Dendritic cell treated with granulocyte-macrophage colony-stimulating factor and Interleukin-4, amounts not matched to agents 40 ng/mL and 50 ng/mL, for 4 days (primary cell): ENCODE data around the gene SALL2.
A peak's percentile ranks its signal among the peaks of the same experiment; 100 is the strongest.

Source experiments
- H3K27ac Mint-ChIP-seq: one replicate; pipeline ENCODE4 v1.8.0; 2022; ENCODE audit warnings: mild to moderate bottlenecking, mixed read lengths
- H3K27me3 Mint-ChIP-seq: one replicate; pipeline ENCODE4 v1.8.0; 2022; ENCODE audit warnings: mild to moderate bottlenecking, mixed read lengths
- H3K36me3 Mint-ChIP-seq: one replicate; pipeline ENCODE4 v1.8.0; 2022; ENCODE audit warnings: low read depth, mixed read lengths
- H3K4me1 Mint-ChIP-seq: one replicate; pipeline ENCODE4 v1.8.0; 2022; ENCODE audit warnings: low read depth, mixed read lengths
- H3K4me3 Mint-ChIP-seq: one replicate; pipeline ENCODE4 v1.8.0; 2022; ENCODE audit warnings: mild to moderate bottlenecking, moderate library complexity, mixed read lengths
- H3K9me3 Mint-ChIP-seq: one replicate; pipeline ENCODE4 v1.8.0; 2022; ENCODE audit warnings: mixed read lengths
- intact Hi-C: fragments of 100-400 bp; cut with micrococcal nuclease; formaldehyde crosslinking; loops from one replicate; pipeline ENCODE4 v1.15.0; 2022

SALL2 gene

GRCh38 chr14:21476925-21477681 is 49.0 kb downstream of the SALL2 start, which contains the start of the genes RAB2B and TOX4:
Gene RAB2B, minus strand, starts transcription at chr14:21476959. Its CDS starts 87 bp downstream, at chr14:21476872.
Gene TOX4, plus strand, starts transcription at chr14:21477195. Its CDS starts 84 bp downstream, at chr14:21477279.
- Mint-ChIP-seq H3K9me3 (no peaks in the 10 kb centered on the region), H3K4me3 (peak within 1 kb of the TSS; percentile 100), H3K27me3 (no peaks in the 10 kb centered on the region), H3K4me1 (peaks cover 27% of the 10 kb centered on the region), H3K36me3 (peaks cover 59% of the 10 kb centered on the region), H3K27ac (peak within 1 kb of the TSS; percentile 99)
- intact Hi-C loops: loop anchor here (1.0 to 2.0 kb wide), 3 partner anchors 21 to 40 kb away; partner anchors contain the start of genes CHD8 and METTL3

DNA sequence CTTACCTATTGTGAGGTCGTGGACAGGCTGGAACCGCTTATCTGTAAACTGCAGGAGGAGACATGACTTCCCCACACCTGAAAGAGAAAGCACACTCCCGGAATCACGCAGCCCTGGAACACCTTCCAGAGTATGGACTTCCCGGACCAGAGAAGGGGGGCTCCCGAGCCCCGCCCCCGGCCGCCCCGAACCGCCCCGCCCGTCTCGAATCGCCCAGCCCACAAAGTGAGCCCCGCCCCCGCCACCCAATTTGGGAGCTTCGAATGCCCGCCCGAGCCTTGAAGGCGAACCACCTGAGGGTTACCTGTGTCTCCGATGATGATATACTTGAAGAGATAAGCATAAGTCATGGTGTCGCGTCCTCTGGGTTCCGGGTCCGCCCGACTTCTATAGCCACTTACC is 49.6 kb downstream of the SALL2 start:
- H3K27ac Mint-ChIP-seq: peak overlapping the region; percentile 99
- H3K9me3 Mint-ChIP-seq: no peaks in the 10 kb centered on the region
- H3K27me3 Mint-ChIP-seq: no peaks in the 10 kb centered on the region
- intact Hi-C loops: loop anchor here (2.0 kb wide), 1 partner anchor 40 kb away; no protein-coding TSS in a partner anchor
- H3K4me1 Mint-ChIP-seq: peaks cover 27% of the 10 kb centered on the region
- H3K4me3 Mint-ChIP-seq: peak overlapping the region; percentile 100
- peaks cover 60% of the 10 kb centered on the region for H3K36me3 Mint-ChIP-seq

DNA sequence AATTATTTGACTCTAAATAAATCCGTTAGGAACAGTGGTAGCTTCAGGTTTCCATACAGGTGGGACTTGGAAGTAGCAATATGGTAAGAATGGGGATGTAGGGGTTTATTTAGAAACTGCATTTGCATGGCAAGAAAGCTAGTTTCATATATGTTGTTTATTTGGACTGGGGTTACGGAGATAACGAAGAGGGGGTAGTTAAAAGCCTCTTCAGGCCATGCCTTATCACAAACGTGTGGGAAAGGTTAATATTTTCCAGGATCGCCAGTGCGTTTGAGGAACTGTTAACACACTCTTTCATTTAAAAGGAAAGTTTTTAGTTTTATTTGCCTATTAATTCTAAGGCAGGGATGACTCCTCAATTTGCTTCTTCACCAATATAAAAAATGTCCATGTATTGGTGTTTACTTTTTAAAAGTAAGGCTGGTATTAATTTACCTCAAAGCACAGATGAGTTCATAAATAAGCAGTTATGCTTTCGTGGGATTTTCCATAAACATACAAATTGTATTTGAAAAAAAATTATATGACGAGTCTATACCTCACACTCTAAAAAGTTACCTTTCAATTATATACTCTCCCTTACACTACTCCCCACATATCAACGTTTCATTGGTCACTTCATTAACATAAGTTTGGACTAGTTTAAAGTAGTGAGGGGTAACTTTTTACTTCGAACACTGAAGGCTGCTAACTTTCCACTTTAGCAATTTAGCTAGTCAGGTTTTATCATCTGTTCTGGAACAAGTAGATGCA is 50.2 kb downstream of the SALL2 start:
- H3K27ac Mint-ChIP-seq: peak overlapping the region; percentile 99
- peak overlapping the region; percentile 100 for H3K4me3 Mint-ChIP-seq
- intact Hi-C loops: loop anchor here (2.0 kb wide), 1 partner anchor 39 kb away; no protein-coding TSS in a partner anchor
- H3K4me1 Mint-ChIP-seq: peaks cover 27% of the 10 kb centered on the region
- H3K36me3 Mint-ChIP-seq: peaks cover 60% of the 10 kb centered on the region
- no peaks in the 10 kb centered on the region for H3K27me3 Mint-ChIP-seq
- H3K9me3 Mint-ChIP-seq: no peaks in the 10 kb centered on the region
